ENCODE data around the gene ADAMTS10. TPM values are rescaled to one million over a fixed set of nuclear protein-coding genes. Genes with fewer than 3 reads are reported as not detected.

Gene ADAMTS10
- total and polyA plus RNA-seq, 7 donors, result 1.9 to 8.2 (median 3.4) TPM

GRCh38 chr19:8552810-8553209, 57.7 kb downstream of the ADAMTS10 start:
- no peak for TF ChIP-seq CTCF (IDR thresholded peaks at IDR 0.05)
- Histone ChIP-seq H3K27ac (no peak overlapping the region), H3K36me3 (ENCODE audit: insufficient read depth in 1 of 2, low read depth in 1 of 2) (no peaks in the 10 kb centered on the region), H3K4me3 (no peak overlapping the region), H3K9me3 (no peaks in the 10 kb centered on the region), H3K4me1 (no peaks in the 10 kb centered on the region), H3K27me3 (ENCODE audit: insufficient read depth in 3 of 3, low read length in 2 of 3) (no peaks in the 10 kb centered on the region)
- intact Hi-C loops (cut with DNase I), result no loop called here
- no peak for DNase-seq
- 74 to 83% (median 77%) methylated on average over 10 of the region's 10 CpGs for WGBS, 3 donors
- ATAC-seq, result no peak

- H3K27ac ChIP-seq, result no peak overlapping the region
Observed at GRCh38 chr19:8550070-8550469, 60.4 kb downstream of the ADAMTS10 start.

GRCh38 chr19:8545743-8546142, 64.8 kb downstream of the ADAMTS10 start:
- 88 to 98% (median 94%) methylated on average over 8 of the region's 8 CpGs for WGBS, 3 donors
- ATAC-seq (no peak), DNase-seq (no peak)
- no peaks in the 10 kb centered on the region for H3K27me3 ChIP-seq (ENCODE audit: insufficient read depth in 3 of 3, low read length in 2 of 3)
- H3K9me3 ChIP-seq, result no peaks in the 10 kb centered on the region
- H3K27ac ChIP-seq, result no peak overlapping the region
- no peaks in the 10 kb centered on the region for H3K36me3 ChIP-seq (ENCODE audit: insufficient read depth in 1 of 2, low read depth in 1 of 2)
- no peak for TF ChIP-seq CTCF (IDR thresholded peaks at IDR 0.05)
- intact Hi-C loops (cut with DNase I), result no loop called here
- H3K4me1 ChIP-seq, result no peaks in the 10 kb centered on the region
- H3K4me3 ChIP-seq, result no peak overlapping the region

More at GRCh38 chr19:8550070-8550469, 60.4 kb downstream of the ADAMTS10 start:
- Histone ChIP-seq H3K9me3 (no peaks in the 10 kb centered on the region), H3K36me3 (ENCODE audit: insufficient read depth in 1 of 2, low read depth in 1 of 2) (no peaks in the 10 kb centered on the region), H3K4me1 (no peaks in the 10 kb centered on the region), H3K4me3 (no peak overlapping the region), H3K27me3 (ENCODE audit: insufficient read depth in 3 of 3, low read length in 2 of 3) (no peaks in the 10 kb centered on the region)
- DNase-seq (no peak), ATAC-seq (no peak)
- WGBS, 3 donors, result 88 to 94% (median 92%) methylated on average over 15 of the region's 15 CpGs
- no peak for TF ChIP-seq CTCF (IDR thresholded peaks at IDR 0.05)
- intact Hi-C loops (cut with DNase I), result no loop called here

GRCh38 chr19:8544168-8544567, 66.3 kb downstream of the ADAMTS10 start:
- intact Hi-C loops (cut with DNase I), result no loop called here
- 91 to 95% (median 93%) methylated on average over 19 to 20 of the region's 20 CpGs for WGBS, 3 donors
- Histone ChIP-seq H3K27me3 (ENCODE audit: insufficient read depth in 3 of 3, low read length in 2 of 3) (no peaks in the 10 kb centered on the region), H3K4me1 (no peaks in the 10 kb centered on the region), H3K4me3 (no peak overlapping the region), H3K9me3 (no peaks in the 10 kb centered on the region), H3K27ac (no peak overlapping the region), H3K36me3 (ENCODE audit: insufficient read depth in 1 of 2, low read depth in 1 of 2) (no peaks in the 10 kb centered on the region)
- DNase-seq, result no peak
- TF ChIP-seq CTCF (IDR thresholded peaks at IDR 0.05), result no peak
- ATAC-seq, result no peak

GRCh38 chr19:8539621-8540149, 70.8 kb downstream of the ADAMTS10 start:
- no peaks in the 10 kb centered on the region for H3K36me3 ChIP-seq (ENCODE audit: insufficient read depth in 1 of 2, low read depth in 1 of 2)
- no peak for DNase-seq
- no peak for ATAC-seq
- H3K4me1 ChIP-seq, result no peaks in the 10 kb centered on the region
- no peaks in the 10 kb centered on the region for H3K27me3 ChIP-seq (ENCODE audit: insufficient read depth in 3 of 3, low read length in 2 of 3)
- intact Hi-C loops (cut with DNase I), result no loop called here
- TF ChIP-seq CTCF (IDR thresholded peaks at IDR 0.05), result no peak
- H3K27ac ChIP-seq, result no peak overlapping the region
- WGBS, 3 donors, result 89 to 91% (median 90%) methylated on average over 12 of the region's 12 CpGs
- no peak overlapping the region for H3K4me3 ChIP-seq
- no peaks in the 10 kb centered on the region for H3K9me3 ChIP-seq

Measured in psoas muscle (tissue), 8 donors.